Measurements from ENCODE around the gene PLCG1. TPM values are rescaled to one million over a fixed set of nuclear protein-coding genes. Genes with fewer than 3 reads are reported as not detected.

Gene PLCG1
- total RNA-seq, 2 experiments from 2014 or later = 387 to 404 TPM

DNA sequence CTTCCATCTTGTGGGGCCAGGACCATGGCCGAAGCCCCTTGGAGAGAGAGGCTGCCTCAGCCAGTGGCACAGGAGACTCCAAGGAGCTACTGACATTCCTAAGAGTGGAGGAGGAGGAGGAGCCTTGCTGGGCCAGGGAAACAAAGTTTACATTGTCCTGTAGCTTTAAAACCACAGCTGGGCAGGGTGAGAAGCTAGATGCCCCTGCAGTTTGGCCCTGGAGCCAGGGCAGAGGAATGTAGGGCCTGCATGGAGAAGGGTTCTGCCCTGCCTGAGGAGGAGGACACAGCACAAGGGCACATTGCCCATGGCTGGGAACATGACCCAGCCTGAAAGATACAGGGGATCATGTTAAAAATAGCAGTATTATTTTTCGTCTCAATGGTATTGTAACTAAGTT lies 37.4 kb downstream of the PLCG1 start:
- peaks cover 82% of the 10 kb centered on the region for H3K36me3 Mint-ChIP-seq (ENCODE audit: low read depth)
- H3K4me1 Mint-ChIP-seq (ENCODE audit: low read depth) = peaks cover 15% of the 10 kb centered on the region
- H3K27me3 Mint-ChIP-seq = no peaks in the 10 kb centered on the region
- no peak overlapping the region for H3K4me3 Mint-ChIP-seq
- H3K27me3 ChIP-seq (ENCODE audit: control insufficient read depth in 1 of 2, insufficient read depth in 2 of 2, low read length in 2 of 2) = no peaks in the 10 kb centered on the region
- peaks cover 11% of the 10 kb centered on the region for H3K4me1 ChIP-seq (ENCODE audit: insufficient read depth, low read length)
- CTCF ChIA-PET = interaction anchor here (3.1 kb wide), 1 partner anchor 58 kb away, joined by 21 read pairs; no protein-coding TSS in a partner anchor
- H3K27ac ChIP-seq (ENCODE audit: low read depth in 1 of 2, low read length in 2 of 2) = no peak overlapping the region
- peak overlapping the region; percentile 33 for H3K27ac Mint-ChIP-seq
- H3K9me3 Mint-ChIP-seq = no peaks in the 10 kb centered on the region
- H3K9me3 ChIP-seq (ENCODE audit: control insufficient read depth in 1 of 2, insufficient read depth in 1 of 2, low read length in 2 of 2) = no peaks in the 10 kb centered on the region
- intact Hi-C loops (cut with DNase I, micrococcal nuclease) = loop anchor here in 1 of 2 experiments (5.0 kb wide), 1 partner anchor 37 kb away; the partner anchor contains the start of gene PLCG1
- DNase-seq = peak in 2 of 14 experiments; percentile 2 to 17
- peaks cover 71% of the 10 kb centered on the region for H3K36me3 ChIP-seq (ENCODE audit: insufficient read depth, low read length)
- POLR2A ChIA-PET = no interaction called here
- ATAC-seq (ENCODE audit: poor library complexity) = no peak
- H3K4me3 ChIP-seq (ENCODE audit: low read length) = no peak overlapping the region
- TF ChIP-seq CTCF (IDR thresholded peaks at IDR 0.05) = no peak

GRCh38 chr20:41175201-41175651 lies 37.9 kb downstream of the PLCG1 start:
- DNase-seq (peak in 1 of 14 experiments; percentile 1), ATAC-seq (ENCODE audit: poor library complexity) (no peak)
- peaks cover 78% of the 10 kb centered on the region for H3K36me3 Mint-ChIP-seq (ENCODE audit: low read depth)
- H3K27ac Mint-ChIP-seq = peak overlapping the region; percentile 33
- H3K4me3 Mint-ChIP-seq = no peak overlapping the region
- H3K36me3 ChIP-seq (ENCODE audit: insufficient read depth, low read length) = peaks cover 67% of the 10 kb centered on the region
- no peaks in the 10 kb centered on the region for H3K9me3 Mint-ChIP-seq
- POLR2A ChIA-PET = no interaction called here
- no peaks in the 10 kb centered on the region for H3K27me3 Mint-ChIP-seq
- peaks cover 14% of the 10 kb centered on the region for H3K4me1 Mint-ChIP-seq (ENCODE audit: low read depth)
- H3K27ac ChIP-seq (ENCODE audit: low read depth in 1 of 2, low read length in 2 of 2) = no peak overlapping the region
- no peak overlapping the region for H3K4me3 ChIP-seq (ENCODE audit: low read length)
- TF ChIP-seq CTCF (IDR thresholded peaks at IDR 0.05) = no peak
- H3K4me1 ChIP-seq (ENCODE audit: insufficient read depth, low read length) = peaks cover 11% of the 10 kb centered on the region
- CTCF ChIA-PET = no interaction called here
- no peaks in the 10 kb centered on the region for H3K9me3 ChIP-seq (ENCODE audit: control insufficient read depth in 1 of 2, insufficient read depth in 1 of 2, low read length in 2 of 2)
- intact Hi-C loops (cut with DNase I, micrococcal nuclease) = no loop called here
- no peaks in the 10 kb centered on the region for H3K27me3 ChIP-seq (ENCODE audit: control insufficient read depth in 1 of 2, insufficient read depth in 2 of 2, low read length in 2 of 2)

DNA sequence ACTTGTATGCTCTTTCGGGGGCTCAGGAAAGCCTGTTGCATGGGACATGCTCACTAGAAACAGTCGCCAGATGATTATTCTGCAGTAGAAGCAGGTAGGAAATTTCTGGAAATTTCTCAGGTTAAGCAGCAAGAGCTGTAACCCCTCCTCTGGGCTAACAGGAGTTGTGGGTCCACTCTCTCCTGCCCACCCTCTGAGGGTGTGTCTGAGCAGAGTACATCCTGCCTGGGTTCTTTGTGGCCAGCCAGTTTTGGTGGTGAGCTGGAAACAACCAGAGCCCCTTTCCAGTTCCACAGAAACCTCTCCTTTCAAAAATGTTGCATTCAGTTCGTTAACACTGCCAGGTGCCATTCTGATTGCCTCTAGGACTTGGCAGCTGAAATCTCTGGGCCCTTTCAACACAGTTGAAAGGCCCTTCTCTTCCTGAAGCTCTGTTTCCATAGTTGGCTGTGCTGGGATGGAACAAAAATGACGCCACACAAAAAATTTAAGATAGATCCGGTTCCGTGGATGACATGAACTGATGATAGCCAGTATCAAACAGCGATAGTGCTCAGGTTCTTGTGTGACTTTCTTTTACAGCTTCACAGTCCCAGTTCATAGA lies 38.5 kb downstream of the PLCG1 start:
- TF ChIP-seq CTCF (IDR thresholded peaks at IDR 0.05) = no peak
- peak overlapping the region in 1 of 2 donors; percentile 42 for H3K27ac ChIP-seq (ENCODE audit: low read depth in 1 of 2, low read length in 2 of 2)
- Mint-ChIP-seq H3K9me3 (no peaks in the 10 kb centered on the region), H3K36me3 (ENCODE audit: low read depth) (peaks cover 72% of the 10 kb centered on the region), H3K4me1 (ENCODE audit: low read depth) (peaks cover 8% of the 10 kb centered on the region), H3K27me3 (no peaks in the 10 kb centered on the region), H3K4me3 (no peak overlapping the region), H3K27ac (peak overlapping the region; percentile 69)
- ChIA-PET CTCF (interaction anchor here (1.4 to 1.9 kb wide), 2 partner anchors 41 to 57 kb away, joined by 3 to 8 read pairs; no protein-coding TSS in a partner anchor), POLR2A (interaction anchor here (0.7 kb wide), 1 partner anchor 8 kb away, joined by 3 read pairs; no protein-coding TSS in a partner anchor)
- ATAC-seq (ENCODE audit: poor library complexity) (no peak), DNase-seq (no peak)
- H3K4me1 ChIP-seq (ENCODE audit: insufficient read depth, low read length) = peaks cover 8% of the 10 kb centered on the region
- no peaks in the 10 kb centered on the region for H3K9me3 ChIP-seq (ENCODE audit: control insufficient read depth in 1 of 2, insufficient read depth in 1 of 2, low read length in 2 of 2)
- no peak overlapping the region for H3K4me3 ChIP-seq (ENCODE audit: low read length)
- peaks cover 61% of the 10 kb centered on the region for H3K36me3 ChIP-seq (ENCODE audit: insufficient read depth, low read length)
- no peaks in the 10 kb centered on the region for H3K27me3 ChIP-seq (ENCODE audit: control insufficient read depth in 1 of 2, insufficient read depth in 2 of 2, low read length in 2 of 2)
- intact Hi-C loops (cut with DNase I, micrococcal nuclease) = no loop called here
